Adrenal gland (tissue), 12 donors: Measurements from ENCODE around the gene MSMB. TPM values are rescaled to one million over a fixed set of nuclear protein-coding genes. Genes with fewer than 3 reads are reported as not detected.
"Not testable (repeated sequence)": the region's sequence is repeated elsewhere in the genome, so short reads cannot be mapped to it uniquely, and the experiment has no call there.

Experiments used
- DNase-seq, 7 donors: peaks; one replicate each; pipeline ENCODE4 v3.0.0-alpha.2; 2019 to 2020
- H3K27ac ChIP-seq, 5 donors: fragments of 200-600 bp; sonication (generic) in 4 of 5; 1 replicate in 3 of 5; 2 replicates in 2 of 5; pipeline versions ENCODE4 v1.5.1 to v1.8.0; 2016 to 2020; ENCODE audit warnings: mild to moderate bottlenecking in 1 of 5
- H3K27me3 ChIP-seq: fragments of 200-600 bp; 2 replicates; pipeline ENCODE4 v1.8.0; 2021
- H3K36me3 ChIP-seq, 2 donors: fragments of 200-600 bp; replicated peaks in 1 of 2; 1 replicate in 1 of 2; 2 replicates in 1 of 2; pipeline versions ENCODE4 v1.5.1 to v1.8.0; 2018 to 2022
- H3K4me1 ChIP-seq, 2 donors: fragments of 200-600 bp; replicated peaks in 1 of 2; 1 replicate in 1 of 2; 2 replicates in 1 of 2; pipeline versions ENCODE4 v1.5.1 to v1.8.0; 2018 to 2021
- H3K4me3 ChIP-seq, 4 donors: fragments of 200-600 bp; sonication (generic) in 3 of 4; one replicate each; pipeline ENCODE4 v1.5.1; 2016 to 2018
- H3K9me3 ChIP-seq, 3 donors: fragments of 200-600 bp; sonication (generic) in 1 of 3; replicated peaks in 1 of 3; 1 replicate in 2 of 3; 2 replicates in 1 of 3; pipeline versions ENCODE4 v1.5.1 to v1.8.0; 2016 to 2021
- CTCF ChIP-seq, 6 experiments: fragments of 450-650 bp in 4 of 6; fragments of 200-600 bp in 2 of 6; sonication (generic) in 1 of 6; IDR thresholded peaks; 1 replicate in 5 of 6; 2 replicates in 1 of 6; pipeline versions ENCODE4 v1.5.1 to v1.8.0; 2016 to 2021; ENCODE audit warnings: antibody characterized with exemption in 6 of 6, mild to moderate bottlenecking in 2 of 6, moderate library complexity in 1 of 6
- POLR2A ChIP-seq, 2 donors: fragments of 450-650 bp; IDR thresholded peaks; one replicate each; pipeline ENCODE4 v1.6.1; 2017; ENCODE audit warnings: antibody characterized with exemption in 2 of 2, mild to moderate bottlenecking in 2 of 2, moderate library complexity in 1 of 2
- WGBS, 4 donors: extraction: QIAGEN DNeasy Blood & Tissue Kit in 2 of 4; methylation state at CpG; one replicate each; pipeline versions ENCODE4 v1.1.5 to v1.1.7; 2013 to 2017; 5-methylcytosine and 5-hydroxymethylcytosine counted together
- intact Hi-C, 2 donors: fragments of 100-400 bp; cut with DNase I; formaldehyde crosslinking; loops; one replicate each; pipeline versions ENCODE4 v1.14.1 to v1.15.0; 2022 to 2023
- polyA plus RNA-seq, 3 donors: library from polyadenylated mRNA; stranded (reverse); fragments of 200-250 nt in 2 of 3; fragments of 350-450 nt in 1 of 3; fragmentation: Illumina TruSeq in 1 of 3; extraction: RNeasy Lipid Tissue Mini Kit (QIAGEN cat#74804) in 1 of 3; gene quantifications; one replicate each; pipeline ENCODE4 v1.2.3, GENCODE V29; 2013 to 2014
- small RNA-seq, 2 donors: library from RNA; depleted of rRNA; stranded (forward); fragments of <200 nt; gene quantifications; one replicate each; pipeline ENCODE3, GENCODE V24; 2016
- total RNA-seq, 9 donors: library from RNA; depleted of rRNA in 4 of 9; stranded (reverse); fragments of >200 nt in 4 of 9; fragments of 120-200 nt in 1 of 9; fragmentation: NEBNext Ultra II Directional in 1 of 9; extraction: Animal tissue kit (Norgen Biotek cat#: 25700) in 1 of 9; gene quantifications; one replicate each; pipeline versions ENCODE4 v1.1.0 to v1.2.4, GENCODE V29; 2013 to 2023
- donor health status: healthy with polysubstance abuse.
- donor health status: Bipolar disorder and iron deficiency.
- donor health status: DM: yes; HTN: yes; CAD: no.
- donor health status: DM: no; HTN: no; CAD: no.
- donor health status: DM: no; HTN: no; CAD: no.
- donor health status: DM: yes; HTN: yes; CAD: no.

MSMB gene
- total and polyA plus RNA-seq, 12 donors: not detected

DNA sequence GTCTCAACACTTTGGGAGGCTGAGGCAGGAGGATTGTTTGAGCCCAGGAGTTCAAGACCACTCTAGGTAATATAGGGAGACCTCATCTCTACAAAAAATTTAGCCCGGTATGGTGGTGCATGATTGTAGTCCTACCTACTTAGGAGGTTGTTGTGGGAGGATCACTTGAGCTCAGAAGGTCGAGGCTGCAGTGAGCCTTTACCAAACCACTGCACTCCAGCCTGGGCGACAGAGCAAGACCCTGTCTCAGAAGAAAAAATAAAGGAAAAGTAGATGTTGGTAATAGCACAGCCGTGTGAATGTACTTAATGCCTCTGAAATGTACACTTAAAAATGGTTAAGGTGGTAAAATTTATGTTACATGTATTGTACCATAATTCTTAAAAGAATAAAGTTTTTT lies 48.5 kb downstream of the MSMB start:
- Histone ChIP-seq H3K36me3 (peaks cover 0 to 16% of the 10 kb centered on the region in 2 donors), H3K27me3 (no peaks in the 10 kb centered on the region)

DNA sequence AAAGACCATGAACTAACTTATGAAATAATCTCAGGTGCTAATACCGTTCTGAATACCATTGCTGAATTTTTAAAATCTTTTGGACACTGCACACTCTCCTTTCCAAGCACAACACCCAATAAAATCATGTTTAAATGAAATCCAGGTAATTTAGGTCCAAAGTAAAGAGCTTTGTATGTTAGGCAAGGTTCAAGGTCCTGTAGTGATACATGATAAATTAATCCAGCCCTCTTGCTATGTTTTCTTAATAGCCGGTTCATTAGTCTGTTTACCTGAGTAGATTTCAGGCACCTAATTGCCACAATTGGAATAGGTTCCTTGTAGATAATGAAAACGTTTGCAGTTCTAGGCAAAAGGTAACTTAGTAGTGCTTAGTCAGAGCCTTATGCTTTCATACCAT lies 60.5 kb downstream of the MSMB start:
- H3K4me3 ChIP-seq, DNase-seq, H3K27me3 ChIP-seq, H3K27ac ChIP-seq, H3K9me3 ChIP-seq, H3K4me1 ChIP-seq, intact Hi-C loops: not testable (repeated sequence)
- peaks cover 0 to 25% of the 10 kb centered on the region in 2 donors for H3K36me3 ChIP-seq
- WGBS, 4 donors: 69 to 75% (median 71%) methylated on average over 3 of the region's 3 CpGs

More for the DNA sequence above, 48.5 kb downstream of the MSMB start:
- DNase-seq: no peak
- 93 to 100% (median 99%) methylated on average over 4 of the region's 4 CpGs for WGBS, 4 donors
- H3K9me3 ChIP-seq: no peaks in the 10 kb centered on the region
- TF ChIP-seq CTCF (IDR thresholded peaks at IDR 0.05) (no peak), POLR2A (IDR thresholded peaks at IDR 0.05) (no peak)
- intact Hi-C loops: no loop called here
- H3K4me3 ChIP-seq: no peak overlapping the region
- H3K4me1 ChIP-seq: no peaks in the 10 kb centered on the region
- H3K27ac ChIP-seq: no peak overlapping the region

DNA sequence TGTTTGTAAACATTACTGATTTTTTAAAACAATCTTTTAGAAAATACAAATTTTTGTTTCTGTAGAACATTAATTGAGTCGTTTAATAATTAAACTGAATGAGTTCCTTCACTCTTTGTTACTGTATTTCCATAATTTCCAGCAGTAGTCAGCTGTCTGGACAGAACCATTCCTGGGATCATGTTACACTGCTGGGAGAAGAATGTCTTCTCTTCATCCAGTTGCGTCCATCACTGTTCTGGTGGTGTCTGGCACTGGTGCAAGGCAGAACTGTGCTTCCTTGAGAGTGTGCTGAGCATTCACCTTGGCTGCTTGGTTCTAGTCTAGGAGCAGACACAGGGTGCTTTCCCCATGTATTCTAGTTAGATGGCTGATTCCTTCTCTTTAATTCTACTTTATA lies 61.6 kb downstream of the MSMB start:
- H3K9me3 ChIP-seq, H3K4me1 ChIP-seq, H3K27me3 ChIP-seq, DNase-seq, intact Hi-C loops, H3K4me3 ChIP-seq, H3K27ac ChIP-seq: not testable (repeated sequence)
- peaks cover 0 to 17% of the 10 kb centered on the region in 2 donors for H3K36me3 ChIP-seq
- WGBS, 4 donors: 74 to 87% (median 82%) methylated on average over 2 of the region's 2 CpGs

GRCh38 chr10:45983538-45984186 lies 62.4 kb downstream of the MSMB start:
- H3K27me3 ChIP-seq, H3K27ac ChIP-seq, H3K4me1 ChIP-seq, H3K4me3 ChIP-seq, intact Hi-C loops, H3K9me3 ChIP-seq: not testable (repeated sequence)
- WGBS, 4 donors: 49 to 73% (median 52%) methylated on average over 5 to 6 of the region's 6 CpGs
- TF ChIP-seq CTCF (IDR thresholded peaks at IDR 0.05): peak; percentile 12 to 55 (median 51)
- H3K36me3 ChIP-seq: peaks cover 0 to 12% of the 10 kb centered on the region in 2 donors
- DNase-seq: peak; percentile 46 to 71 (median 63)

Small RNAs within 50 kb of the gene (small RNA-seq; reads per million reads assigned to genes)
- gene SNORA74C-1: 0 reads per million in 2 donors

Other genes with a start within 250 kb of the MSMB start
- gene AGAP4, start 198.8 kb downstream of the MSMB start, total RNA-seq: 10 to 100 TPM in 4 of 9 donors, 1 to 10 TPM in 5; 3.2 to 24.2 (median 8.8) TPM
- 10 to 100 TPM in 2 of 3 donors, 1 to 10 TPM in 1; 7.7 to 49.0 (median 33.4) TPM for gene AGAP4, start 198.8 kb downstream of the MSMB start, polyA plus RNA-seq
- 100 to 1,000 TPM in 1 of 9 donors, 10 to 100 TPM in 8; 47.2 to 119 (median 64.2) TPM for gene TIMM23, start 73.8 kb downstream of the MSMB start, total RNA-seq
- gene TIMM23, start 73.8 kb downstream of the MSMB start, polyA plus RNA-seq: 100 to 1,000 TPM in 1 of 3 donors, 10 to 100 TPM in 2; 61.2 to 135 (median 86.7) TPM
- 100 to 1,000 TPM; 123 to 187 (median 127) TPM for gene NCOA4, start 15.6 kb downstream of the MSMB start, total RNA-seq
- gene NCOA4, start 15.6 kb downstream of the MSMB start, polyA plus RNA-seq: 100 to 1,000 TPM in 1 of 3 donors, 10 to 100 TPM in 2; 22.2 to 134 (median 30.5) TPM
- gene ANTXRL, start 240.7 kb upstream of the MSMB start, total RNA-seq: 1 to 10 TPM in 1 of 9 donors, under 1 TPM in 3, not detected in 5; 0.11 to 1.3 (median 0.65) TPM
- gene ANTXRL, start 240.7 kb upstream of the MSMB start, polyA plus RNA-seq: under 1 TPM in 2 of 3 donors, not detected in 1; 0.34 to 0.40 TPM